Stimulated activated CD4-positive, alpha-beta T cell treated with anti-CD3 and anti-CD28 coated beads, Interleukin-2, amount 100 ng/mL, for 48 hours (primary cell): Measurements from ENCODE around the gene C3orf80.
A peak's percentile ranks its signal among the peaks of the same experiment; 100 is the strongest.
"Not testable (repeated sequence)": the region's sequence is repeated elsewhere in the genome, so short reads cannot be mapped to it uniquely, and the experiment has no call there.

Experiments used
- DNase-seq, 2 donors: peaks; one replicate each; pipeline ENCODE4 v3.0.0-alpha.2; 2020

C3orf80 gene

GRCh38 chr3:160225176-160226025 is at the start of gene C3orf80:
Gene C3orf80, plus strand, starts transcription at chr3:160225422. Its CDS starts 214 bp downstream, at chr3:160225636.
- peak; percentile 30 to 43 for DNase-seq

DNA sequence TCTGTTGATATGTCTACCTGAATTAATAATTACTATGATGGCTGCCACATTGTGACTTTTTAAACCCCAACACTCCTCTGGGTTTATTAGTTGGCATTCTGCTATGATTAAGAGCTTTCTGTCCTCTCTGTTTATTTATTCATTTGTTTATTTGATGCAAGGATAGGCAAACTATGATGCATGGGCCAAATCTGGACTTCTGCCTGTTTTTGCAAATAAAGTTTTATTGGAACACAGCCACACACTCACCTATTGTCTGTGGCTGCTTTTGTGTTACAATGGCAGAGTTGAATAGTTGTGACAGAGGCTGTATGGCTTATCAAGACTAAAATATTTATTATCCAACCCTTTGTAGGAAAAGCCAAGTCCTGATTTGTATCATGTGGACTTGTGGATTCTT is 48.3 kb upstream of the C3orf80 start:
- DNase-seq, result no peak

DNA sequence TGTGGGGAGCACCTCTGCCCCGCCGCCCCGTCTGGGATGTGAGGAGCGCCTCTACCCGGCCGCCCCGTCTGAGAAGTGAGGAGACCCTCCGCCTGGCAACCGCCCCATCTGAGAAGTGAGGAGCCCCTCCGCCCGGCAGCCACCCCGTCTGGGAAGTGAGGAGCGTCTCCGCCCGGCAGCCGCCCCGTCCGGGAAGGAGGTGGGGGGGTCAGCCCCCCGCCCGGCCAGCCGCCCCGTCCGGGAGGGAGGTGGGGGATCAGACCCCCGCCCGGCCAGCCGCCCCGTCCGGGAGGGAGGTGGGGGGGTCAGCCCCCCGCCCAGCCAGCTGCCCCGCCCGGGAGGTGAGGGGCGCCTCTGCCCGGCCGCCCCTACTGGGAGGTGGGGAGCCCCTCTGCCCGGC is 46.6 kb upstream of the C3orf80 start:
- not testable (repeated sequence) for DNase-seq

DNA sequence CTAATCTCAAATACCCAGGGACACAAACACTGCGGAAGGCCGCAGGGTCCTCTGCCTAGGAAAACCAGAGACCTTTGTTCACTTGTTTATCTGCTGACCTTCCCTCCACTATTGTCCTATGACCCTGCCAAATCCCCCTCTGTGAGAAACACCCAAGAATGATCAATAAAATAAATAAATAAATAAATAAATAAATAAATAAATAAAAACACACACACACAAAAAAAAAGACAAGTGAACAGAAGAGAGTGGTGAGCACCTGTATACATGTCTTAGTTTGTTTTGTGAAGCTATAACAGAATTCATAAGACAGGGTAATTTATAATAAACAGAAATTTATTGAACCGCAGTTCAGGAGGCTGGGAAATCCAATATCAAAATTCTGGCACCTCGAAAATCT is 45.8 kb upstream of the C3orf80 start:
- DNase-seq, result not testable (repeated sequence)

DNA sequence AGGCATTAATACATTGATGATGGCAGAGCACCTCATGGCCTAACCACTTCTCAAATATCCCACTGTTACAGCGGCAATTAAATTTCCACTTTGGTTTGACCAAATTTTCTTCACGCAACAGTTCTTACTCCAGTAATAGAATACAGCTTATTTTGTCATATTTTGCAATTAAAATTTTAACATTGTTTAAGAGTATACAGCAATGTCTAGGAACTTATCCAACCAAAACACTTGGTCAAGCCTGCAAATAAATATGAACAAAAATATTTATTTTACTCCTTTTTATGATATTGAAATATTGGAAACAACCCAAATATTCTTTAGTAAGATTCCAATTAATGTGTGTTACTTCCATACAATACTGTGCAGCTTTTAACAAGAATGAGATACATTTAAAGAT is 45.3 kb upstream of the C3orf80 start:
- DNase-seq, result no peak

- DNase-seq, result no peak
Observed at GRCh38 chr3:160180581-160181216, 44.5 kb upstream of the C3orf80 start.

DNA sequence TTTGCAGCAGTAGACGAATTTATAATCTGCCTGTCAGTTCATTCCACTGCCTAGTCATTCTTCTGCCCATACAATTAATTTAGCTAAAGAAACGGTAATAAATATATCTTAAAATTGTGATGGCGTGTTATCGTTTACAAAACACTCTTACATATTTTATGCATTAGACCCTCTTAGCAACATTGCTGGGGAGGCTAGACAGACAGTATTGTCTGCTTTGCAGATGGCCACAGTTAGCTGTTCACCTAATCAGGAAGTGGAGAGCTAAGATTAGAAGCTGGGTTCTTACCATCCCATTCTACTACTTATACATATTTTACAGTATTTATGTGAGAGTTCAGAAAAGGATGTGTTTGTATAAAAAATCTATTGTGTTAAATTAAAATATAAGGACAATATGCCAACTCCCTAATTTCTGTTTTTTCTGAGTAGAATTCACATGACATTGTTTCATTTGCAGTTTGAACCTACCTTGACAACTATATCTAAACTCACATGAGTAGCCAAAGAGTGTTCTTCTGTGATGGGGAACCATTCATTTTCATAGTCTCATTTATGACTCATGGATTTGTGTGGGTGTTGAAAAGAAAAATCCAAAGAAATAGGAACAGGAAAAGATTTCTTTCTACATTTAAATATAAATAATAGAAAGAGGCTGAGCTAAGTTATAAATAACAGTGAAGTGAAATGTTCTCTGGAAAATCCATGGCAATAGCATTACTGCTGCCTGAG is 41.7 kb upstream of the C3orf80 start:
- no peak for DNase-seq

GRCh38 chr3:160184655-160185054 is 40.6 kb upstream of the C3orf80 start:
- DNase-seq, result no peak

DNA sequence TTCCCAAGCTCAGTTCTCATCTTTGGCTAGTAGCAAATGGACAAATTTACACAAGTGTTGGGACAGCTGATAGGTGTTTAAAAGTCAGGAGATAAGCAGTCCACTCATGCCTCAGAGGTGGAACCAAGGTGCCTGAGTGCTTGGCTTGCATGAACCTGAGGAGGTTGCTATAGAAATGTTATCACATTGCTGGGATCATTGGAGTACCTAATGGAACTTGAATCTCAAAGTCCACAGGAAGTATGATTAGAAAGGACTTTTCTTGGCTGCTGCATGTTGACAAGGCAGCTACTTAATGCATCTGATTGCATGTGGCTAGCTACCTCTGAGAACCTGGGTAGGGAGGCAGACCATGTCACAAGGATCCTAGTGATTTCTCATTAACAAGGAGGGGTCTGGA is 39.5 kb upstream of the C3orf80 start:
- no peak for DNase-seq

DNA sequence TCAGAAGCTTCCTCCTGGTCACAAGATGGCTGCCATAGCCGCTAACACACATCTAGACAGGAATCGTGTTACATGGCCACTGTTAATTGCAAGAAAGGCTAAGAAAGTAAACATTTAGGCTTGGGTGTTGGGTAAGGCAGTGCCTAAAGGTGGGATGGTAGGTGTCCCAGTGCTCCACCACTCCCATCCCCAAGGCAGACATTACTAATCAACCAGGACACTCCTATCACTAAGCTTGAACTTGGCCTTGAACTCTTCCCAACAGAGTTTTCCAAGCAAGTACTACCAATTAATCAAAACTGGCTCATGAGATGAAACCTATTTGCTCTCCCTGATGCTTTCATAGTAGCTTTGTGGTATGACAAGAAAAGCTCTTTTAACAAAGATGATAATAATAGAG is 37.9 kb upstream of the C3orf80 start:
- no peak for DNase-seq

- DNase-seq, result no peak
Observed at GRCh38 chr3:160192310-160193029, 32.8 kb upstream of the C3orf80 start.

DNA sequence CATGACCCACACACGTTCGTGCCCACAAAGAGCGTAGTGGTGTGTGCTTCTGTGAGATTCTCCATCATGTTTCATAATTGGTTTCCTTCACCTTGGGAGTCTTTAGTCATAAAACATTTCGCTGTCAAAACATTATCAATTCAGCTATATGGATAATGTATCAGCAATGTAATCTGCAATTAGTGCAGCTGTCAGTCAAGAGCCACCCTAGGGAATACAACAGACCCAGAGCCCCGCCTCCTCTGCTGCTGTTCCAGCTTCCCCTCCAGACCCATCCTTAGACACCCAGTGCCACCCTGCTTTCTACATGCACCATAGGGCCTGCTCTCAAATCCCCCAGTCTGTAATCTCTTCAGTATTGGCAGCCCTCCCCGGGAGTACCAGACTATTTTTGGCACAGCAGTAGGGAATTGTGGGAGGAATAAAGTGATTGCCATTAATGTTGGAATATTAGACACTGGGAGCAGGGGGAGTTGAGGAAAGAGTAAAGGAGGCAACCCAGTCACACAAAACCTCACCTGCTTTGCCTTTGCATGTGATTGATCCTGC is 31.5 kb upstream of the C3orf80 start:
- no peak for DNase-seq

- DNase-seq, result no peak
Observed at GRCh38 chr3:160194438-160194837, 30.8 kb upstream of the C3orf80 start.

- no peak for DNase-seq
Observed at GRCh38 chr3:160195106-160195505, 30.1 kb upstream of the C3orf80 start.

DNA sequence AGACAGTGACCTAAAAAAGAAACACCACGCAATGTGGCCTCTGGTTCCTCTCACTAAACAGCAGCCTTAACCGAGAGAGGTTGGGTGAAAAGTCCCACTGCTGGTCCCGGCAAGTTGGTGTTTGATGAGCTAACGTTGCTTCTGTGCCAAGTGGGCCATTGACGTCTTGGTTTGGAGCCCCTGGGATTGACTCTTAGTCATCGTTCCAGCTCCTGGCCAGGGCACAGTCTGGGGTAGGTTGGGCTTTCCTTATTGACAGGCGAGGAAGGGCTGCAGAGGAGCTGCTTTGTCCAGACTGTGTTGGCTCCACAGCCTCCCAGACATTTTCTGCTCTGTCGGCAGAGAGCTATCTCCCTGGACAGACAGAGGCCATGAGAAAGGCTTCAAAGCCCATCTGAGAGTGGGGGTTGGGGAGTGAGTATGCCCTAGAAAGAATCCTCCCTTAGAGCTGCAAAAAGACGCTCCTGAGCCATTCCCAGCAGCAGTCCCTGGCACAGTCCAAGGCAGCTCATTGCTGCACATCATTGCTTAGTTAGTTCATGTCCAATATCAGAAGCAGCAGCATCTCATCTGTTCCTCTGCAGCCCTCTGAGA is 28.6 kb upstream of the C3orf80 start:
- DNase-seq, result no peak

DNA sequence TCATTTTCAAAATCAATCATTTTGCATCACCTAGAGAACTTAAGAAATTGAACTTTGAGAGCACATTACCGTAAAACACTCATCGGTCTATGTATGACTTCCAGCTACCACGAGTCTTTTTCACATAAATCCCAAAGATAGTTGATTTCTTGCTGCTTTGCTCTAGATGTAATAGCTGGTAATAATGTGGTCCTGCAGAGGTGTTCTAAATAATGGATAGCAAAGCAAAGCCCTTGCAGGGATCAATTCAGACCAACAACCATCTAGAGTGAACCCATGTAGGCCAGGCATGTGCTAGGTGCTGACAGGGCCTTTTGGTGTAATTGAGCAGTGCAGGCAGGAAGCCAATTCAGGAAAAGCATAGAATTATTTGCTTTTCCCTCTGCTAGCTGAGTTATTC is 26.1 kb upstream of the C3orf80 start:
- DNase-seq, result no peak

DNA sequence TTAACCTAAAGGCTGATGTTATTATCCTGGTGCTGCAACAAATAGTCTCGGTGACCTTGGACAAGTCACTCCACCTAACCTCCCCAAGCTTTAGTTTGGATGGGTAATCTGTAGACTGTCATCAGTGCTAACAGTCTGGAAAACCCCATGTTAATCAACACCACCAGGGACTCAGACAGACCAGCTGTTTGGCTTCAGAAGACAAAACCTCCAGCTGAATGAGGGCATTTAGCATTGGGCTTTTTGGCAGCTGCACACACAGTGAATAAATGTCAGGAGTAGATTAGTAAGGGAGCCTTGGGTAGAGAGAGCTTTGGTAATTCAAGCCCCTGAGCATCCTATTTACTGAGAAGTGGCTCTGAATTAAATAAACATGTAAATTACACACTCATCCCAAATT is 24.9 kb upstream of the C3orf80 start:
- no peak for DNase-seq

DNA sequence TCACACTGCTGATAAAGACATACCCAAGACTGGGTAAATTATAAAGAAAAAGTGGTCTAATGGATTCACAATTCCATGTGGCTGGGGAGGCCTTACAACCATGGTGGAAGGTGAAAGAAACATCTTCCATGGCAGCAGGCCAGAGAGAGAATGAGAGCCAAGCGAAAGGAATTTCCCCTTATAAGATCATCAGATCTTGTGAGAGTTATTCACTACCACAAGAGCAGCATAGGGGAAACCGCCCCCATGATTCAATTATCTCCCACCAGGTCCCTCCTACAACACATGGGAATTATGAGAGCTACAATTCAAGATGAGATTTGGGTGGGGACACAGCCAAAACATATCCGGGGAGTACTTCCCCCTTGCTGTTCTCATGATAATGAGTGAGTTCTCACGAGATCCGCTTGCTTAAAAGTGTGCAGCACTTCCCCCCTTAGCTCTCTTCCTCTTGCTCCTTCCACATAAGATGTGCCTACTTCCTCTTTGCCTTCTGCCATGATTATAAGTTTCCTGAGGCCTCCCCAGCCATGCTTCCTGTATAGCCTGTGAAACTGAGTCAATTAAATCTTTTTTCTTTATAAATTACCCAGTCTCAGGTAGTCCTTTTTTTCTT is 20.7 kb upstream of the C3orf80 start:
- DNase-seq, result not testable (repeated sequence)

DNA sequence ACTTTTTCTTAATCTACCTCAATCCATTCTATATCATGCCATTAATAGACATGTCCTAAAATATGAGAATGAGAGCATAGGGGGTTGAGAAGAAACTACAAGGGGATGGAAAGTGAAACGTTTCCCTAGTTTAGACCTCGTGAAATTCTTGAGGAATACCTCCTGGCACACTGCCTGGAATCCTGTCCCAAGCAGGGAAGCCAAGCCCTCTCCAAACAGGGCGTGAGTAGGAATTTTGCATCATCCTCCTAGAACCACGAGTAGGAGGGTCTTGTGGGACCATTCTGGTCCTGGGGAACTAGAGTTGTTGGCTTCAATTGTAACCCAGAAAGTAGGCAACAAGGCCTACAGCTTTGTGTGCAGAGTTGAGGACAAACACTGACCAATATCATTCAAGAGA is 19.6 kb upstream of the C3orf80 start:
- no peak for DNase-seq

- no peak for DNase-seq
Observed at GRCh38 chr3:160210341-160210740, 14.9 kb upstream of the C3orf80 start.

DNA sequence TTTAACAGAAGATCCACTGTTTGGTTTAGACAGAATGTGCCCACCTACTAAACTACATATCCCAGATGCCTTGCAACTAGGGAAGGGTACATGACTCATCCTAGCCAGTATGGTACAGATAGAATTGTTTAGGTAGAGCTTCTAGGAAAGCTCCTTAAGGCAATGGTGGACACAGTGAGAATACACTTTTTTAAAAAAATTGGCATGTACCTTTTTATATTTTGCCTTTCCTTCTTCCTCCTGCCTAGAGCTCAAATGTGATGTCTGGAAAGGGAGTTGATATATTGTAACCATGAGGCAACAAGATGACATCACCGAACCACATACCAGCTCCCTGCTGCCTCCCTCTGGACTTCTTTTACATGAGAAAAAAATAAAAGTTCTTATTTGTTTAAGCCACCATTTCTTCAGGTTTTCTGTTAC is 14.4 kb upstream of the C3orf80 start:
- no peak for DNase-seq

- DNase-seq, result no peak
Observed at GRCh38 chr3:160213191-160213590, 12.0 kb upstream of the C3orf80 start.
